ENCODE data around the gene PARD3. TPM values are rescaled to one million over a fixed set of nuclear protein-coding genes. Genes with fewer than 3 reads are reported as not detected.
"Not testable (repeated sequence)": the region's sequence is repeated elsewhere in the genome, so short reads cannot be mapped to it uniquely, and the experiment has no call there.

PARD3 gene
- total and polyA plus RNA-seq, 2 donors (not counting 1 experiment from before 2014, with no cell fraction given): 24.0 to 46.4 TPM

- TF ChIP-seq CTCF (conservative IDR thresholded peaks at IDR 0.05 in 1 of 2, IDR thresholded peaks at IDR 0.05 in 1 of 2; ENCODE audit: low read depth in 1 of 2, low read length in 2 of 2) (no peak), EZH2 (IDR thresholded peaks at IDR 0.05; ENCODE audit: low read length, missing control alignments) (no peak)
Measured at GRCh38 chr10:34742456-34742855, 72.6 kb downstream of the PARD3 start.

DNA sequence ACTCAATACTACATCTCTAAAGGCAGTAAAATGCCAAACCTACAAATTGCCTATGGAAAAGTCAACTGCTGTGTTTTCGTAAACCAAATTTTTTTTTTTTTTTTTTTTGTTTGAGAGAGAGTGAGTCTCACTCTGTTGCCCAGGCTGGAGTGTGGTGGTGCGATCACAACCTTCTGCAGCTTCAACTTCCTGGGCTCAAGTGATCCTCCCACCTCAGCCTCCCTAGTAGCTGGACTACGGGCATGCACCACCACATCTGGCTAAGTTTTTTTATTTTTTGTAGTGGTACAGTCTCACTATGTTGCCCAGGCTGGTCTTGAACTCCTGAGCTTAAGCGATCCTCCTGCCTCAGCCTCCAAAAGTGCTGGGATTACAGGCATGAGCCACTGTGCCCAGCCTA, 74.0 kb downstream of the PARD3 start:
- DNase-seq (ENCODE audit: low read depth in 2 of 2); H3K27me3 ChIP-seq (ENCODE audit: control insufficient read depth, insufficient read depth, low read length); H3K9me3 ChIP-seq (ENCODE audit: control insufficient read depth, insufficient read depth, low read depth, low read length); H3K4me2 ChIP-seq (ENCODE audit: extremely low read depth, insufficient read depth, low read length); H3K36me3 ChIP-seq (ENCODE audit: control insufficient read depth, insufficient read depth, low read length); H3K4me3 ChIP-seq (replicated peaks in 1 of 4; ENCODE audit: control extremely low read depth in 1 of 4, insufficient read depth in 1 of 4, low read depth in 3 of 4, low read length in 4 of 4); H2AFZ ChIP-seq (ENCODE audit: low read length); H3K27ac ChIP-seq (ENCODE audit: insufficient read depth, low read length); H4K20me1 ChIP-seq (ENCODE audit: control insufficient read depth, extremely low read depth, insufficient read depth, low read length); H3K9ac ChIP-seq (ENCODE audit: insufficient read depth, low read length); H3K4me1 ChIP-seq (ENCODE audit: control insufficient read depth, extremely low read depth, insufficient read depth, low read length): not testable (repeated sequence)
- peaks cover 12% of the 10 kb centered on the region for H3K79me2 ChIP-seq (ENCODE audit: control insufficient read depth, insufficient read depth, low read length)

More at GRCh38 chr10:34742456-34742855, 72.6 kb downstream of the PARD3 start:
- Histone ChIP-seq H3K9me3 (ENCODE audit: control insufficient read depth, insufficient read depth, low read depth, low read length) (no peaks in the 10 kb centered on the region), H2AFZ (ENCODE audit: low read length) (no peak overlapping the region), H3K4me1 (ENCODE audit: control insufficient read depth, extremely low read depth, insufficient read depth, low read length) (peaks cover 3% of the 10 kb centered on the region), H3K36me3 (ENCODE audit: control insufficient read depth, insufficient read depth, low read length) (no peaks in the 10 kb centered on the region), H4K20me1 (ENCODE audit: control insufficient read depth, extremely low read depth, insufficient read depth, low read length) (no peaks in the 10 kb centered on the region), H3K4me2 (ENCODE audit: extremely low read depth, insufficient read depth, low read length) (no peak overlapping the region), H3K27me3 (ENCODE audit: control insufficient read depth, insufficient read depth, low read length) (no peaks in the 10 kb centered on the region), H3K4me3 (replicated peaks in 1 of 4; ENCODE audit: control extremely low read depth in 1 of 4, insufficient read depth in 1 of 4, low read depth in 3 of 4, low read length in 4 of 4) (no peak overlapping the region), H3K9ac (ENCODE audit: insufficient read depth, low read length) (no peak overlapping the region), H3K27ac (ENCODE audit: insufficient read depth, low read length) (no peak overlapping the region), H3K79me2 (ENCODE audit: control insufficient read depth, insufficient read depth, low read length) (peaks cover 12% of the 10 kb centered on the region)
- peak in 1 of 2 donors; percentile 59 for DNase-seq (ENCODE audit: low read depth in 2 of 2)

DNA sequence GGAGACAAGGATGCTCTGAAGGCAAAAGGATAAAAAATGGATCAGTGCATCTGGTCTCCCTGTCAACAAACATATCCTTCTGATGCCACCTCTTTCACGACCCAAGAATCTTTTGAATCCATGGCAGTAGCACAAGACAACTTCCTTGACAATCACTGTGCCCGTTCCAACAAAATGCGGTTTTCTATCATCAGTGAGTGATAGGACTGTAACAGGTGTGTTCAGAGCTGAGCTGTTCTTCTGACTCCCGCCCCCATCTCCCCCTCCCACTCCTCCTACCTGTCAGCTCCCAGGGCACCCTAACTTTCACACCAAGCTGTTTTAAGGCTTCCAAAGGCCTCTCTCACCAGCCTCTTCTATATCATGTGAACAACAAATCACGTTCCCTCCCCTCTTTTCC, 74.8 kb downstream of the PARD3 start:
- no peak overlapping the region for H2AFZ ChIP-seq (ENCODE audit: low read length)

GRCh38 chr10:34739915-34740314, 75.2 kb downstream of the PARD3 start:
- Histone ChIP-seq H3K9ac (ENCODE audit: insufficient read depth, low read length) (no peak overlapping the region), H3K36me3 (ENCODE audit: control insufficient read depth, insufficient read depth, low read length) (no peaks in the 10 kb centered on the region), H3K4me1 (ENCODE audit: control insufficient read depth, extremely low read depth, insufficient read depth, low read length) (peaks cover 3% of the 10 kb centered on the region), H3K79me2 (ENCODE audit: control insufficient read depth, insufficient read depth, low read length) (peaks cover 12% of the 10 kb centered on the region), H4K20me1 (ENCODE audit: control insufficient read depth, extremely low read depth, insufficient read depth, low read length) (no peaks in the 10 kb centered on the region), H3K4me3 (replicated peaks in 1 of 4; ENCODE audit: control extremely low read depth in 1 of 4, insufficient read depth in 1 of 4, low read depth in 3 of 4, low read length in 4 of 4) (peak overlapping the region; percentile 13 to 46 (median 30)), H3K4me2 (ENCODE audit: extremely low read depth, insufficient read depth, low read length) (peak overlapping the region; percentile 55), H3K9me3 (ENCODE audit: control insufficient read depth, insufficient read depth, low read depth, low read length) (no peaks in the 10 kb centered on the region), H3K27me3 (ENCODE audit: control insufficient read depth, insufficient read depth, low read length) (no peaks in the 10 kb centered on the region), H3K27ac (ENCODE audit: insufficient read depth, low read length) (peak overlapping the region; percentile 13), H2AFZ (ENCODE audit: low read length) (peak overlapping the region; percentile 57)
- TF ChIP-seq EZH2 (IDR thresholded peaks at IDR 0.05; ENCODE audit: low read length, missing control alignments): no peak
- TF ChIP-seq CTCF (conservative IDR thresholded peaks at IDR 0.05 in 1 of 2, IDR thresholded peaks at IDR 0.05 in 1 of 2; ENCODE audit: low read depth in 1 of 2, low read length in 2 of 2): no peak
- peak; percentile 92 to 94 for DNase-seq (ENCODE audit: low read depth in 2 of 2)

More for the DNA sequence above, 74.8 kb downstream of the PARD3 start:
- no peak for DNase-seq (ENCODE audit: low read depth in 2 of 2)
- H4K20me1 ChIP-seq (ENCODE audit: control insufficient read depth, extremely low read depth, insufficient read depth, low read length): no peaks in the 10 kb centered on the region
- H3K4me1 ChIP-seq (ENCODE audit: control insufficient read depth, extremely low read depth, insufficient read depth, low read length): peaks cover 3% of the 10 kb centered on the region
- H3K79me2 ChIP-seq (ENCODE audit: control insufficient read depth, insufficient read depth, low read length): peaks cover 12% of the 10 kb centered on the region
- H3K9me3 ChIP-seq (ENCODE audit: control insufficient read depth, insufficient read depth, low read depth, low read length): no peaks in the 10 kb centered on the region
- TF ChIP-seq EZH2 (IDR thresholded peaks at IDR 0.05; ENCODE audit: low read length, missing control alignments): no peak
- H3K27me3 ChIP-seq (ENCODE audit: control insufficient read depth, insufficient read depth, low read length): no peaks in the 10 kb centered on the region
- H3K36me3 ChIP-seq (ENCODE audit: control insufficient read depth, insufficient read depth, low read length): no peaks in the 10 kb centered on the region
- no peak overlapping the region for H3K27ac ChIP-seq (ENCODE audit: insufficient read depth, low read length)
- no peak overlapping the region for H3K9ac ChIP-seq (ENCODE audit: insufficient read depth, low read length)
- peak overlapping the region; percentile 8 to 46 (median 27) for H3K4me3 ChIP-seq (replicated peaks in 1 of 4; ENCODE audit: control extremely low read depth in 1 of 4, insufficient read depth in 1 of 4, low read depth in 3 of 4, low read length in 4 of 4)
- peak overlapping the region; percentile 55 for H3K4me2 ChIP-seq (ENCODE audit: extremely low read depth, insufficient read depth, low read length)

Measured in fibroblast of lung (primary cell).